Measurements from ENCODE around the gene VPS39. TPM values are rescaled to one million over a fixed set of nuclear protein-coding genes. Genes with fewer than 3 reads are reported as not detected.
A peak's percentile ranks its signal among the peaks of the same experiment; 100 is the strongest.

VPS39 gene
- total and polyA plus RNA-seq, 12 donors: 24.9 to 55.0 (median 48.9) TPM

DNA sequence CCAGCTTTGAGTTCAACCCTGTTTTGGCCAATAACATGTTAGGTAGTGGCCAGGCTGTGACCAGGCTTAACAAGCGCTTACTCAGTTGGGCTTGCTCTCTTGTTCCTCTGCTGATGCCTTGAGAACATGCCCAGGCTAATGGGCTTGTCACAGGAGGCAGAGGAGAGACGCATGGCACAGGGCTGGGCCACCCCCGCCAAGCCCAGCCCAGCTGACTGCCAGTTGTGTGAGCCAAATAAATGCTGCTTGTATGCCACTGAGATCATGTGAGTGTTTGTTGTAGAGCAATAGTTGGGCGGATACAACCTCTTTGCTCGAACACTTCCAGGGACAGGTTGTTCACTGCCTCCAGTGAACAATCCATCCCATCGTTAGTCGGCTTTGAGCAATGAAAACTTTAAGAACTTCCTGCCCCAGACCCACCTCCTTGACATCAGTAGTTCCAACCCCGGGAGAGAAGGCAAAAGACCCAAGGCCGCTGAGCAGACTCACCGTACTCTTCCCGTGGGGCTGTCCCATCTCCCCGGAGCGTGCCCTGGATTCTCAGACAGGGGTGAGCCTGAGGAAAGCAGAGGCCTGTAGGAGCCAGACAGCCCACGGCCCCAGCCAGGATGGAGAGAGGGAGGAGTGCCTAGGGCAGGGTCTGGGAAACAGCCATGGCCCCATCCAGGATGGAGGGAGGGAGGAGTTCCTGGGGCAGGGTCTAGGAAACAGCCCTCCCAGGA, 55.7 kb downstream of the VPS39 start:
- Histone ChIP-seq H3K4me1 (peaks cover 3 to 35% (median 13%) of the 10 kb centered on the region in 9 donors), H3K36me3 (no peaks in the 10 kb centered on the region), H3K4me3 (no peak overlapping the region), H3K27me3 (no peaks in the 10 kb centered on the region), H3K9me3 (no peaks in the 10 kb centered on the region), H3K27ac (peak overlapping the region in 8 of 10 donors; percentile 4 to 77 (median 46))
- ATAC-seq (peak; percentile 44 to 89 (median 62)), DNase-seq (peak in 1 of 2 donors; percentile 19)
- intact Hi-C loops (cut with DNase I): no loop called here
- 62 to 73% methylated on average over 14 of the region's 14 CpGs for WGBS, 2 donors
- TF ChIP-seq, protein P1, sequence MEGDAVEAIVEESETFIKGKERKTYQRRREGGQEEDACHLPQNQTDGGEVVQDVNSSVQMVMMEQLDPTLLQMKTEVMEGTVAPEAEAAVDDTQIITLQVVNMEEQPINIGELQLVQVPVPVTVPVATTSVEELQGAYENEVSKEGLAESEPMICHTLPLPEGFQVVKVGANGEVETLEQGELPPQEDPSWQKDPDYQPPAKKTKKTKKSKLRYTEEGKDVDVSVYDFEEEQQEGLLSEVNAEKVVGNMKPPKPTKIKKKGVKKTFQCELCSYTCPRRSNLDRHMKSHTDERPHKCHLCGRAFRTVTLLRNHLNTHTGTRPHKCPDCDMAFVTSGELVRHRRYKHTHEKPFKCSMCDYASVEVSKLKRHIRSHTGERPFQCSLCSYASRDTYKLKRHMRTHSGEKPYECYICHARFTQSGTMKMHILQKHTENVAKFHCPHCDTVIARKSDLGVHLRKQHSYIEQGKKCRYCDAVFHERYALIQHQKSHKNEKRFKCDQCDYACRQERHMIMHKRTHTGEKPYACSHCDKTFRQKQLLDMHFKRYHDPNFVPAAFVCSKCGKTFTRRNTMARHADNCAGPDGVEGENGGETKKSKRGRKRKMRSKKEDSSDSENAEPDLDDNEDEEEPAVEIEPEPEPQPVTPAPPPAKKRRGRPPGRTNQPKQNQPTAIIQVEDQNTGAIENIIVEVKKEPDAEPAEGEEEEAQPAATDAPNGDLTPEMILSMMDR (IDR thresholded peaks at IDR 0.05): no peak

DNA sequence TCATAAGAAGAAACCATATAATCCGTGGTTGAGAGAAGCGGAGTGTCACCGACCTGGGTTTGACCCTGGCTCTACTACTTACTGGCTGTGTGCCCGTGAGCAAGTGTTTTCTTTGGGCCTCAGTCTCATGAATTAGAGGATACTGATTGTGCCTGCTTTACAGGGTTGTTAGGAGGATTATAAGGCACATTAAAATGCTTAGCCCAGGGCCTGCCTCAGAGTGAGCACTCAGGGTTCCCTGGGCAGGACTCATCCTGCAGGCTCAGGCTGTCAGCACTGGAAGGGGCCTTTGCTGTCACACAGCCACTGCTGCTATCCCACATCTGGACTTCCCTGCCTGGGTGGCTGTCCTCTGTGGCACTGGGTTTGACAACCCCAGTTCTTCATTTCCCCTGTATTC, 56.4 kb downstream of the VPS39 start:
- no peak for DNase-seq
- intact Hi-C loops (cut with DNase I): no loop called here
- Histone ChIP-seq H3K9me3 (no peaks in the 10 kb centered on the region), H3K36me3 (no peaks in the 10 kb centered on the region), H3K4me1 (peaks cover 3 to 32% (median 13%) of the 10 kb centered on the region in 9 donors), H3K4me3 (no peak overlapping the region), H3K27me3 (no peaks in the 10 kb centered on the region), H3K27ac (peak overlapping the region in 4 of 10 donors; percentile 19 to 77 (median 55))
- 46% methylated on average over 4 of the region's 4 CpGs for WGBS, 2 donors
- peak in 4 of 8 donors; percentile 1 to 22 (median 4) for ATAC-seq
- TF ChIP-seq, protein P1 (IDR thresholded peaks at IDR 0.05): no peak

DNA sequence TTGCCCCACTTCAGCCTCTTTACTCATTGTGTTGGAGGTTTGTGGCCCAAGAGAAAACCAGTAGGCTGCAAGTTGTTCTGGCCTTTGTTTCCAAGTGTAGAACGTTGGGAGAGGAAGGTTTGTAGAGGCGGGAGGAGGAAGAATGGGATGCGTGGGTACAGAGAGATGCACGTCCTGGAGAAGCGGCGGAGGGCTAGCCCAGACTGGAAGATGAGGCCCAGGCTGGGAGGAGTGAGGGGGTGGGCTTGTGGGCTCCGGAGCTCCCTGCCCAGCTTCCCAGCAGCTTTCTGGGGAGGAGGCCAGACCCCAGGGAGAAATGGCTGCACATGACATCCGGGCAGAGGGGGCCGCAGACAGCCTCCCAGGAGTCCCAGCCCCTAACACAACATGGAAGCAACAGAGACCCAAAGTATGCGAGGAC, 57.0 kb downstream of the VPS39 start:
- no peaks in the 10 kb centered on the region for H3K9me3 ChIP-seq
- no peak for ATAC-seq
- DNase-seq: no peak
- no peaks in the 10 kb centered on the region for H3K36me3 ChIP-seq
- TF ChIP-seq, protein P1 (IDR thresholded peaks at IDR 0.05): no peak
- peak overlapping the region in 1 of 10 donors; percentile 77 for H3K27ac ChIP-seq
- H3K27me3 ChIP-seq: no peaks in the 10 kb centered on the region
- peaks cover 3 to 26% (median 13%) of the 10 kb centered on the region in 9 donors for H3K4me1 ChIP-seq
- 81 to 85% methylated on average over 10 of the region's 10 CpGs for WGBS, 2 donors
- no peak overlapping the region for H3K4me3 ChIP-seq
- intact Hi-C loops (cut with DNase I): no loop called here

DNA sequence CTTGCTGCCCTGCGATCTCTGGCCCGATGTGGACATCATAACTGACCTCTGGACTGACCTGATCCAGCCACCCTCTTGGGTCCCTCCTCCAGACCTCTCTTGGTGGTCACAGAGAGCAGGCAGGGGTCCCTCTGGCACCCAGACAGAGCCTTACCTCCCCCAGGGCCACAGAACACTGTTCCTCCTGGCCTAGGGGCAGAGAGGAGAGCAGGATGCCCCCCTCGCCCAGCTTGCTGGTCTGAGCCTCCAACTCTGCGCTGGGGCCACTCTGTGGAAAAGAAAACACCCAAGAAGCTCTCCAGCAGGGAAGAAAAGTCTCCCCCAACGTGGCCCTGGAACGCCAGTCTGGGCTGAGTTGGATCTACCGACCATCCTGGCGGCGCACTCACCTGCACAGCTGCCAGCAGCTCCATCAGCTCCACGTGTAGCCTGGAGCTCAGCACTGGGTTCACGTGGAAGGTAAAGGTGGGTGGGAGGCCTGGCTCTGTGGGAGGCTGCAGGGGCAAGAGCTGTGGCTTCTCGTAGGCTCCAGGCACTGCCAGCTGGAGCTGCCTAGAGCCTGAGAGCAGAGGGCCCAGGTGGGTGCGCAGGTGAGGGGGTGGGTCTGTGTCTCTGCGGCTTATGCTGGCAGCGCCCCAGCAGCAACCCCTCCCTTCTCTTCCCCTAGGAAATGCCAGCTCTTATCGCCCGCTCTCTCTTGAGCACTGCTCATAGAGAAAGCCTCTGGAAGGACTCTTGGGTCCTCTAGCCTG, 57.7 kb downstream of the VPS39 start:
- Histone ChIP-seq H3K27me3 (no peaks in the 10 kb centered on the region), H3K4me3 (no peak overlapping the region), H3K36me3 (no peaks in the 10 kb centered on the region), H3K27ac (no peak overlapping the region), H3K4me1 (peaks cover 3 to 21% (median 9%) of the 10 kb centered on the region in 9 donors), H3K9me3 (no peaks in the 10 kb centered on the region)
- DNase-seq (no peak), ATAC-seq (no peak)
- intact Hi-C loops (cut with DNase I): no loop called here
- TF ChIP-seq, protein P1 (IDR thresholded peaks at IDR 0.05): no peak
- 89 to 92% methylated on average over 17 of the region's 17 CpGs for WGBS, 2 donors

Data from heart right ventricle (tissue), 16 donors.